GM23338 (cell line): ENCODE measurements around the gene GTPBP8. TPM values are rescaled to one million over a fixed set of nuclear protein-coding genes. Genes with fewer than 3 reads are reported as not detected.

Experiments used
- ATAC-seq: fragments of 200-7000 bp; cut with Tn5 transposase; 3 replicates; pipeline ENCODE4 v1.9.1; 2020
- DNase-seq: peaks from one replicate; pipeline ENCODE4 v3.0.0-alpha.2; 2015; ENCODE audit warnings: low spot score
- H2AFZ ChIP-seq: fragments of 200-600 bp; sonication (generic); 2 replicates; pipeline ENCODE4 v1.8.0; 2016; ENCODE audit warnings: antibody characterized with exemption, mild to moderate bottlenecking, moderate library complexity
- H3F3A ChIP-seq: fragments of 200-600 bp; sonication (generic); replicated peaks from 2 replicates; pipeline ENCODE4 v1.8.0; 2017; ENCODE audit warnings: antibody characterized with exemption, mixed run types, low read depth
- H3K27ac ChIP-seq: fragments of 200-600 bp; sonication (generic); 2 replicates; pipeline ENCODE4 v1.6.1; 2016; ENCODE audit warnings: low read depth
- H3K27me3 ChIP-seq: fragments of 200-600 bp; sonication (generic); 2 replicates; pipeline ENCODE4 v1.8.0; 2016; ENCODE audit warnings: mild to moderate bottlenecking, mixed run types, moderate library complexity; ENCODE audit not compliant: insufficient read depth
- H3K36me3 ChIP-seq: fragments of 200-600 bp; sonication (generic); 2 replicates; pipeline ENCODE4 v1.8.0; 2016; ENCODE audit warnings: mild to moderate bottlenecking; ENCODE audit not compliant: insufficient read depth
- H3K4me1 ChIP-seq: fragments of 200-600 bp; sonication (generic); 2 replicates; pipeline ENCODE4 v1.8.0; 2016; ENCODE audit warnings: mild to moderate bottlenecking, moderate library complexity; ENCODE audit not compliant: insufficient read depth
- H3K4me2 ChIP-seq: fragments of 200-600 bp; sonication (generic); 2 replicates; pipeline ENCODE4 v1.7.1; 2017; ENCODE audit warnings: mixed run types
- H3K4me3 ChIP-seq: fragments of 200-600 bp; sonication (generic); 2 replicates; pipeline ENCODE4 v1.6.1; 2016; ENCODE audit warnings: mixed run types
- H3K79me2 ChIP-seq: fragments of 200-600 bp; sonication (generic); replicated peaks from 2 replicates; pipeline ENCODE4 v1.8.0; 2017; ENCODE audit warnings: mild to moderate bottlenecking; ENCODE audit not compliant: insufficient read depth
- H3K9me2 ChIP-seq: fragments of 200-600 bp; sonication (generic); 2 replicates; pipeline ENCODE4 v1.8.0; 2017; ENCODE audit not compliant: insufficient read depth
- H4K20me1 ChIP-seq: fragments of 200-600 bp; sonication (generic); replicated peaks from 2 replicates; pipeline ENCODE4 v1.8.0; 2017; ENCODE audit warnings: mild to moderate bottlenecking; ENCODE audit not compliant: insufficient read depth
- H3K27ac Mint-ChIP-seq: 2 replicates; pipeline ENCODE4 v1.8.0; 2020; ENCODE audit warnings: inconsistent platforms, mild to moderate bottlenecking, moderate library complexity, mixed read lengths
- H3K27me3 Mint-ChIP-seq: 3 replicates; pipeline ENCODE4 v1.8.0; 2022; ENCODE audit warnings: low read depth, mild to moderate bottlenecking, moderate library complexity, mixed read lengths, inconsistent platforms; ENCODE audit not compliant: insufficient read depth, poor library complexity
- H3K36me3 Mint-ChIP-seq: 3 replicates; pipeline ENCODE4 v1.8.0; 2021; ENCODE audit warnings: low read depth, mild to moderate bottlenecking, inconsistent platforms, moderate library complexity, mixed read lengths
- H3K4me1 Mint-ChIP-seq: 3 replicates; pipeline ENCODE4 v1.8.0; 2020; ENCODE audit warnings: mild to moderate bottlenecking, inconsistent platforms, mixed read lengths
- H3K4me3 Mint-ChIP-seq: 3 replicates; pipeline ENCODE4 v1.8.0; 2021; ENCODE audit warnings: moderate library complexity, mild to moderate bottlenecking, inconsistent platforms, mixed read lengths
- H3K9me3 Mint-ChIP-seq: 3 replicates; pipeline ENCODE4 v1.8.0; 2020; ENCODE audit warnings: moderate library complexity, mild to moderate bottlenecking, inconsistent platforms, mixed read lengths
- CREB1 ChIP-seq: fragments of 250-450 bp; sonication (Bioruptor Pico); IDR thresholded peaks from 2 replicates; pipeline ENCODE4 v1.5.0; 2020; ENCODE audit warnings: low read depth, mild to moderate bottlenecking, moderate library complexity
- CTCF ChIP-seq, 2 experiments: fragments of 200-600 bp in 1 of 2; sonication (generic) in 1 of 2; conservative IDR thresholded peaks; 2 replicates each; pipeline versions ENCODE4 v1.5.1 to v1.6.1; 2016 to 2017; ENCODE audit warnings: antibody characterized with exemption in 2 of 2, low read depth in 2 of 2, mild to moderate bottlenecking in 2 of 2, moderate library complexity in 1 of 2
- EZH2 ChIP-seq: fragments of 200-600 bp; sonication (generic); IDR thresholded peaks from one replicate; pipeline ENCODE4 v1.8.0; 2017; ENCODE audit warnings: antibody characterized with exemption, mild to moderate bottlenecking, low read depth; ENCODE audit not compliant: unreplicated experiment
- JUNB ChIP-seq: IDR thresholded peaks from one replicate; pipeline ENCODE4 v1.6.1; 2016; ENCODE audit warnings: antibody characterized with exemption; ENCODE audit not compliant: unreplicated experiment
- NANOG ChIP-seq: IDR thresholded peaks from 2 replicates; pipeline ENCODE4 v1.6.1; 2016; ENCODE audit warnings: antibody characterized with exemption, borderline replicate concordance
- REST ChIP-seq: IDR thresholded peaks from one replicate; pipeline ENCODE4 v1.6.1; 2018; ENCODE audit warnings: antibody characterized with exemption; ENCODE audit not compliant: unreplicated experiment
- STAT1 ChIP-seq: IDR thresholded peaks from one replicate; pipeline ENCODE4 v1.6.1; 2016; ENCODE audit warnings: antibody characterized with exemption; ENCODE audit not compliant: unreplicated experiment
- ZNF331 ChIP-seq: fragments of 250-450 bp; sonication (Bioruptor Pico); IDR thresholded peaks from 2 replicates; pipeline ENCODE4 v1.5.0; 2020; ENCODE audit warnings: low read depth, mild to moderate bottlenecking, moderate library complexity
- ZNF462 ChIP-seq: fragments of 250-450 bp; sonication (Bioruptor Pico); IDR thresholded peaks from 2 replicates; pipeline ENCODE4 v1.5.0; 2020; ENCODE audit warnings: mild to moderate bottlenecking, moderate library complexity
- polyA plus RNA-seq: library from polyadenylated mRNA; unstranded; fragments of >200 nt; fragmentation: Nextera tagmentation; extraction: Ambion mirVana; gene quantifications from 2 replicates; pipeline ENCODE4 v1.2.1, GENCODE V29; 2016
- total RNA-seq: library from RNA; depleted of rRNA; stranded (reverse); fragments of >200 nt; shearing (Covaris generic); gene quantifications from 2 replicates; pipeline ENCODE4 v1.2.3, GENCODE V29; 2014

GTPBP8 gene
- total and polyA plus RNA-seq, 2 experiments from 2014 or later, result 39.9 to 47.1 TPM

- no peak for TF ChIP-seq ZNF462 (CRISPR knock-in tag)
Measured at GRCh38 chr3:112973325-112974177, 17.2 kb upstream of the GTPBP8 start (continued).

- ATAC-seq, result no peak
Measured at GRCh38 chr3:112974178-112974517, 16.6 kb upstream of the GTPBP8 start.

More at GRCh38 chr3:112974178-112974517, 16.6 kb upstream of the GTPBP8 start:
- H3K9me3 Mint-ChIP-seq, result no peaks in the 10 kb centered on the region
- no peaks in the 10 kb centered on the region for H3K36me3 Mint-ChIP-seq
- H2AFZ ChIP-seq, result no peak overlapping the region
- H3K9me2 ChIP-seq, result no peaks in the 10 kb centered on the region
- H3K4me3 Mint-ChIP-seq, result no peak overlapping the region
- H3K79me2 ChIP-seq, result no peaks in the 10 kb centered on the region
- no peak for TF ChIP-seq EZH2
- no peak for TF ChIP-seq REST
- TF ChIP-seq STAT1, result no peak
- no peak for TF ChIP-seq ZNF331 (CRISPR knock-in tag)
- no peak for TF ChIP-seq NANOG
- no peak for TF ChIP-seq CTCF (conservative IDR thresholded peaks at IDR 0.05; ENCODE audit: low read depth in 2 of 2)
- no peak for TF ChIP-seq JUNB
- TF ChIP-seq CREB1 (CRISPR knock-in tag), result no peak
- H3F3A ChIP-seq, result no peaks in the 10 kb centered on the region
- H3K27me3 ChIP-seq, result no peaks in the 10 kb centered on the region
- H3K4me1 ChIP-seq, result no peaks in the 10 kb centered on the region
- H3K4me1 Mint-ChIP-seq, result peaks cover 1% of the 10 kb centered on the region; the same call in 2 of the 3 replicates
- no peaks in the 10 kb centered on the region for H3K27me3 Mint-ChIP-seq
- H3K4me3 ChIP-seq, result no peak overlapping the region
- DNase-seq, result no peak
- H3K27ac Mint-ChIP-seq, result no peak overlapping the region
- no peak overlapping the region for H3K27ac ChIP-seq
- no peak overlapping the region for H3K4me2 ChIP-seq
- H4K20me1 ChIP-seq, result no peaks in the 10 kb centered on the region
- H3K36me3 ChIP-seq, result no peaks in the 10 kb centered on the region
